Adrenal gland (tissue), 5 donors: Measurements from ENCODE around the gene CEP170.

Experiments used
- POLR2A ChIP-seq, 2 donors: fragments of 450-650 bp; IDR thresholded peaks; one replicate each; pipeline ENCODE4 v1.6.1; 2017; ENCODE audit warnings: antibody characterized with exemption in 2 of 2, mild to moderate bottlenecking in 2 of 2, moderate library complexity in 1 of 2
- TF ChIP-seq, protein P1 (sequence below), 6 experiments: fragments of 450-650 bp in 4 of 6; fragments of 200-600 bp in 2 of 6; sonication (generic) in 1 of 6; IDR thresholded peaks; 1 replicate in 5 of 6; 2 replicates in 1 of 6; pipeline versions ENCODE4 v1.5.1 to v1.8.0; 2016 to 2021; ENCODE audit warnings: antibody characterized with exemption in 6 of 6, mild to moderate bottlenecking in 2 of 6, moderate library complexity in 1 of 6
- donor health status: DM: no; HTN: no; CAD: no.

DNA sequence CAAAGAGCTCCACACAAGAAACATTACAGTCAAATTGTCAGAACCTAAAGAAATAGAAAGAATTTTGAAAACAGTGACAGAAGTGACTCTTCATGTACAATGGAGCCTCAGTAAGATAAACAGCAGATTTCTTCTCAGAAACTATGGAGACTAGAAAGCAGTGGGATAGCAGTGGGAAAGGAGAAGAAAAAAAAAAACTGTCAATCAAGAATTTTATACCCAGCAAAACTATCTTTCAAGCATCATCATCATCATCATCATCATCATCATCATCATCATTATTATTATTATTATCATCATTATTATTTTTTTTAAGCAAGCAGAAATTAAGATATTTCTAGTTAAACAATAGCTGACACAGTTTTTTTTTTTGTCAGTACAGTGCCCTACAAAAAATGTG lies 24.2 kb downstream of the CEP170 start:
- TF ChIP-seq, protein P1, sequence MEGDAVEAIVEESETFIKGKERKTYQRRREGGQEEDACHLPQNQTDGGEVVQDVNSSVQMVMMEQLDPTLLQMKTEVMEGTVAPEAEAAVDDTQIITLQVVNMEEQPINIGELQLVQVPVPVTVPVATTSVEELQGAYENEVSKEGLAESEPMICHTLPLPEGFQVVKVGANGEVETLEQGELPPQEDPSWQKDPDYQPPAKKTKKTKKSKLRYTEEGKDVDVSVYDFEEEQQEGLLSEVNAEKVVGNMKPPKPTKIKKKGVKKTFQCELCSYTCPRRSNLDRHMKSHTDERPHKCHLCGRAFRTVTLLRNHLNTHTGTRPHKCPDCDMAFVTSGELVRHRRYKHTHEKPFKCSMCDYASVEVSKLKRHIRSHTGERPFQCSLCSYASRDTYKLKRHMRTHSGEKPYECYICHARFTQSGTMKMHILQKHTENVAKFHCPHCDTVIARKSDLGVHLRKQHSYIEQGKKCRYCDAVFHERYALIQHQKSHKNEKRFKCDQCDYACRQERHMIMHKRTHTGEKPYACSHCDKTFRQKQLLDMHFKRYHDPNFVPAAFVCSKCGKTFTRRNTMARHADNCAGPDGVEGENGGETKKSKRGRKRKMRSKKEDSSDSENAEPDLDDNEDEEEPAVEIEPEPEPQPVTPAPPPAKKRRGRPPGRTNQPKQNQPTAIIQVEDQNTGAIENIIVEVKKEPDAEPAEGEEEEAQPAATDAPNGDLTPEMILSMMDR (IDR thresholded peaks at IDR 0.05): no peak
- TF ChIP-seq POLR2A (IDR thresholded peaks at IDR 0.05): no peak
